ENCODE measurements around the gene CA4. TPM values are rescaled to one million over a fixed set of nuclear protein-coding genes. Genes with fewer than 3 reads are reported as not detected.

CA4 gene
- total RNA-seq, 1 experiment from 2014 or later: 6.7 TPM

DNA sequence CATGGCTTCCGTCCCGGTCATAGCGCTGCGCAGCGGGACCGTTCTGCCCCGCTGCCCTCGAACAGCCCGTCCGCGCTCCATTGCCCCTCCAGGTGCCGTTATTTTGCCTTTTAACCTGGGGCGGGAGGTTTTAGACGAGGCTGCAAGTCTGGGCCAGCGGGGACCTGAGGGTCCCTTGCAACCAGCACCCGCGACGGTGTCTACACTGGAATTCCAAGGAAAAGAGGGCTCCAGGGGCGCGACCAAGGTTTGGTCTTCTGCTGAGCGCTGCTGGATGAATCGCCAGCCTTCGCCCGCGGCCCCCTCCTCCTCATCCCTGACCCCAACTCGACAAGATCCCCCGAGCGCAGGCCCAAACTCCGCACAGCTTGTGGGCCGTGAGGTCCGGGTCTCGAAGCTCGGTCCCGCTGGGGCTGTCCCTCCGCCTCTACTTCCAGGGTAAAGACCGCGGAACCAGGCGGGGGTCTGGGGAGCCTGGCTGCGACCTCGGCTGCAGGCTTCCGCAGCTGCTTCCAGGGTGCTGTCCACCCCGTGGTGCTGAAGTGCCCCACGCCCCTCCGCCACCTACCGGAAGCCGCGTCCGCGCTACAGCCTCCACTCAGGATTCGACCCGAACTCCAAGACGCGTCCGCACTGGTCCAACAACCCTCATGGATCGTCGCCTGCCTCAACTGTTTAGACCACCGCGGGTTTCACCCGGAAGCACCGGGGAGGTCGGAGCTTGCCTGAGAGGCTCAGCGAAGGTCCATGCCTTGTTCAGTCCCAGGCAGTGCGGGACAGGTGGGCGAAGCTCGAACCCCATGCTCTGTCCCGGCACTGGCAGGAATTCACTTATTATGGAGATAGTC, 10.1 kb upstream of the CA4 start (continued):
- TF ChIP-seq ZNF532 (CRISPR knock-in tag; IDR thresholded peaks at IDR 0.05; ENCODE audit: borderline replicate concordance): no peak
- no peak for TF ChIP-seq HMGXB4 (CRISPR knock-in tag; IDR thresholded peaks at IDR 0.05)
- peak; percentile 93; the same call in 1 of the 2 replicates for TF ChIP-seq ZBTB21 (CRISPR knock-in tag; IDR thresholded peaks at IDR 0.05; ENCODE audit: borderline replicate concordance)
- TF ChIP-seq ARID4B (CRISPR knock-in tag; IDR thresholded peaks at IDR 0.05; ENCODE audit: borderline replicate concordance): peak; percentile 99
- peak; percentile 64; the same call in 1 of the 2 replicates for TF ChIP-seq NR3C1 (CRISPR knock-in tag; conservative IDR thresholded peaks at IDR 0.05; ENCODE audit: low read depth)
- TF ChIP-seq, protein P1, sequence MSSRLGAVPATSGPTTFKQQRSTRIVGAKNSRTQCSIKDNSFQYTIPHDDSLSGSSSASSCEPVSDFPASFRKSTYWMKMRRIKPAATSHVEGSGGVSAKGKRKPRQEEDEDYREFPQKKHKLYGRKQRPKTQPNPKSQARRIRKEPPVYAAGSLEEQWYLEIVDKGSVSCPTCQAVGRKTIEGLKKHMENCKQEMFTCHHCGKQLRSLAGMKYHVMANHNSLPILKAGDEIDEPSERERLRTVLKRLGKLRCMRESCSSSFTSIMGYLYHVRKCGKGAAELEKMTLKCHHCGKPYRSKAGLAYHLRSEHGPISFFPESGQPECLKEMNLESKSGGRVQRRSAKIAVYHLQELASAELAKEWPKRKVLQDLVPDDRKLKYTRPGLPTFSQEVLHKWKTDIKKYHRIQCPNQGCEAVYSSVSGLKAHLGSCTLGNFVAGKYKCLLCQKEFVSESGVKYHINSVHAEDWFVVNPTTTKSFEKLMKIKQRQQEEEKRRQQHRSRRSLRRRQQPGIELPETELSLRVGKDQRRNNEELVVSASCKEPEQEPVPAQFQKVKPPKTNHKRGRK (CRISPR knock-in tag; IDR thresholded peaks at IDR 0.05; ENCODE audit: borderline replicate concordance): 0 out of 2 replicates have a peak, but pooled peaks have one; percentile 74
- TF ChIP-seq ZNF121 (CRISPR knock-in tag; IDR thresholded peaks at IDR 0.05): peak; percentile 89
- TF ChIP-seq JUN (CRISPR knock-in tag; IDR thresholded peaks at IDR 0.05): peak; percentile 92
- 0 out of 2 replicates have a peak, but pooled peaks have one; percentile 40 for TF ChIP-seq CBFB (CRISPR knock-in tag; IDR thresholded peaks at IDR 0.05; ENCODE audit: low read depth)
- peak; percentile 95 for TF ChIP-seq NFE2L1 (CRISPR knock-in tag; IDR thresholded peaks at IDR 0.05)
- TF ChIP-seq ESRRA (CRISPR knock-in tag; IDR thresholded peaks at IDR 0.05; ENCODE audit: borderline replicate concordance): peak; percentile 93
- TF ChIP-seq FOXJ3 (CRISPR knock-in tag; IDR thresholded peaks at IDR 0.05; ENCODE audit: borderline replicate concordance): no peak
- peak; percentile 94; the same call in 1 of the 2 replicates for TF ChIP-seq MYBL2 (CRISPR knock-in tag; IDR thresholded peaks at IDR 0.05)
- TF ChIP-seq NFYB (CRISPR knock-in tag; conservative IDR thresholded peaks at IDR 0.05; ENCODE audit: low read depth): peak; percentile 53
- peak; percentile 92 for TF ChIP-seq TEAD4 (CRISPR knock-in tag; IDR thresholded peaks at IDR 0.05)
- TF ChIP-seq ZBTB43 (CRISPR knock-in tag; IDR thresholded peaks at IDR 0.05): peak; percentile 94
- TF ChIP-seq, protein P2, sequence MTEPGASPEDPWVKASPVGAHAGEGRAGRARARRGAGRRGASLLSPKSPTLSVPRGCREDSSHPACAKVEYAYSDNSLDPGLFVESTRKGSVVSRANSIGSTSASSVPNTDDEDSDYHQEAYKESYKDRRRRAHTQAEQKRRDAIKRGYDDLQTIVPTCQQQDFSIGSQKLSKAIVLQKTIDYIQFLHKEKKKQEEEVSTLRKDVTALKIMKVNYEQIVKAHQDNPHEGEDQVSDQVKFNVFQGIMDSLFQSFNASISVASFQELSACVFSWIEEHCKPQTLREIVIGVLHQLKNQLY (CRISPR knock-in tag; IDR thresholded peaks at IDR 0.05): no peak
- TF ChIP-seq ZNF396 (CRISPR knock-in tag; IDR thresholded peaks at IDR 0.05; ENCODE audit: borderline replicate concordance): no peak
- no peak for TF ChIP-seq ZNF263 (CRISPR knock-in tag; IDR thresholded peaks at IDR 0.05; ENCODE audit: low read depth)
- TF ChIP-seq TCF7 (CRISPR knock-in tag; IDR thresholded peaks at IDR 0.05; ENCODE audit: low read depth): peak; percentile 84
